Measurements from ENCODE around the gene HBG2. TPM values are rescaled to one million over a fixed set of nuclear protein-coding genes. Genes with fewer than 3 reads are reported as not detected.

Gene HBG2
- total and polyA plus RNA-seq, 2 donors (not counting 1 experiment from before 2014, with no cell fraction given): 2.6 TPM; not detected in 1

DNA sequence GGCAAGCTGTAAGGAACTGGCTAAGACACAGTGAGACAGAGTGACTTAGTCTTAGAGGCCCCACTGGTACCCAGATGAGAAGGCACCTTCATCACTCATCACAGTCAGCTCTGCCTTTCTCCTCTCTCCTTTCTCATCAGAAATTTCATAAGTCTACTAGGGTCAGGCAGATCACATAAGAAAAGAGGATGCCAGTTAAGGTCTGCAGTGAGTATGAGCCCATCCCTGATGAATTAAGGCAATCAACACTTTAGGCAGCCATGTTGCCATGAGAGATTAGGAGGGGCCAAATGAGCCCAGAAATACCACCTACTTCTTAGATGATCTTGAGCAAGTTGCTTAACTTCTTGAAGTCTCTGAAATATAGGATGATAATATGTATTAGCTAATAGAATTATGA lies 27.0 kb upstream of the HBG2 start:
- H3K27me3 ChIP-seq (ENCODE audit: control insufficient read depth, insufficient read depth, low read length): no peaks in the 10 kb centered on the region
- no peak overlapping the region for H3K4me3 ChIP-seq (replicated peaks in 1 of 4; ENCODE audit: control extremely low read depth in 1 of 4, insufficient read depth in 1 of 4, low read depth in 3 of 4, low read length in 4 of 4)
- no peak overlapping the region for H3K4me2 ChIP-seq (ENCODE audit: extremely low read depth, insufficient read depth, low read length)
- H3K4me1 ChIP-seq (ENCODE audit: control insufficient read depth, extremely low read depth, insufficient read depth, low read length): peaks cover 14% of the 10 kb centered on the region
- no peak overlapping the region for H3K9ac ChIP-seq (ENCODE audit: insufficient read depth, low read length)
- no peak overlapping the region for H2AFZ ChIP-seq (ENCODE audit: low read length)
- TF ChIP-seq EZH2 (IDR thresholded peaks at IDR 0.05; ENCODE audit: low read length, missing control alignments): no peak
- TF ChIP-seq, protein P1, sequence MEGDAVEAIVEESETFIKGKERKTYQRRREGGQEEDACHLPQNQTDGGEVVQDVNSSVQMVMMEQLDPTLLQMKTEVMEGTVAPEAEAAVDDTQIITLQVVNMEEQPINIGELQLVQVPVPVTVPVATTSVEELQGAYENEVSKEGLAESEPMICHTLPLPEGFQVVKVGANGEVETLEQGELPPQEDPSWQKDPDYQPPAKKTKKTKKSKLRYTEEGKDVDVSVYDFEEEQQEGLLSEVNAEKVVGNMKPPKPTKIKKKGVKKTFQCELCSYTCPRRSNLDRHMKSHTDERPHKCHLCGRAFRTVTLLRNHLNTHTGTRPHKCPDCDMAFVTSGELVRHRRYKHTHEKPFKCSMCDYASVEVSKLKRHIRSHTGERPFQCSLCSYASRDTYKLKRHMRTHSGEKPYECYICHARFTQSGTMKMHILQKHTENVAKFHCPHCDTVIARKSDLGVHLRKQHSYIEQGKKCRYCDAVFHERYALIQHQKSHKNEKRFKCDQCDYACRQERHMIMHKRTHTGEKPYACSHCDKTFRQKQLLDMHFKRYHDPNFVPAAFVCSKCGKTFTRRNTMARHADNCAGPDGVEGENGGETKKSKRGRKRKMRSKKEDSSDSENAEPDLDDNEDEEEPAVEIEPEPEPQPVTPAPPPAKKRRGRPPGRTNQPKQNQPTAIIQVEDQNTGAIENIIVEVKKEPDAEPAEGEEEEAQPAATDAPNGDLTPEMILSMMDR (conservative IDR thresholded peaks at IDR 0.05 in 1 of 2, IDR thresholded peaks at IDR 0.05 in 1 of 2; ENCODE audit: low read depth in 1 of 2, low read length in 2 of 2): no peak
- DNase-seq (ENCODE audit: low read depth in 2 of 2): no peak
- H4K20me1 ChIP-seq (ENCODE audit: control insufficient read depth, extremely low read depth, insufficient read depth, low read length): no peaks in the 10 kb centered on the region
- no peaks in the 10 kb centered on the region for H3K9me3 ChIP-seq (ENCODE audit: control insufficient read depth, insufficient read depth, low read depth, low read length)
- H3K79me2 ChIP-seq (ENCODE audit: control insufficient read depth, insufficient read depth, low read length): no peaks in the 10 kb centered on the region
- peak overlapping the region; percentile 59 for H3K27ac ChIP-seq (ENCODE audit: insufficient read depth, low read length)
- no peaks in the 10 kb centered on the region for H3K36me3 ChIP-seq (ENCODE audit: control insufficient read depth, insufficient read depth, low read length)

DNA sequence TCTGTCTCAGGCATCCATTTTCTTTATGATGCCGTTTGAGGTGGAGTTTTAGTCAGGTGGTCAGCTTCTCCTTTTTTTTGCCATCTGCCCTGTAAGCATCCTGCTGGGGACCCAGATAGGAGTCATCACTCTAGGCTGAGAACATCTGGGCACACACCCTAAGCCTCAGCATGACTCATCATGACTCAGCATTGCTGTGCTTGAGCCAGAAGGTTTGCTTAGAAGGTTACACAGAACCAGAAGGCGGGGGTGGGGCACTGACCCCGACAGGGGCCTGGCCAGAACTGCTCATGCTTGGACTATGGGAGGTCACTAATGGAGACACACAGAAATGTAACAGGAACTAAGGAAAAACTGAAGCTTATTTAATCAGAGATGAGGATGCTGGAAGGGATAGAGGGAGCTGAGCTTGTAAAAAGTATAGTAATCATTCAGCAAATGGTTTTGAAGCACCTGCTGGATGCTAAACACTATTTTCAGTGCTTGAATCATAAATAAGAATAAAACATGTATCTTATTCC lies 26.1 kb upstream of the HBG2 start:
- H2AFZ ChIP-seq (ENCODE audit: low read length): no peak overlapping the region
- H3K9me3 ChIP-seq (ENCODE audit: control insufficient read depth, insufficient read depth, low read depth, low read length): no peaks in the 10 kb centered on the region
- H3K4me2 ChIP-seq (ENCODE audit: extremely low read depth, insufficient read depth, low read length): no peak overlapping the region
- peak; percentile 98 to 100 for DNase-seq (ENCODE audit: low read depth in 2 of 2)
- H4K20me1 ChIP-seq (ENCODE audit: control insufficient read depth, extremely low read depth, insufficient read depth, low read length): no peaks in the 10 kb centered on the region
- H3K4me3 ChIP-seq (replicated peaks in 1 of 4; ENCODE audit: control extremely low read depth in 1 of 4, insufficient read depth in 1 of 4, low read depth in 3 of 4, low read length in 4 of 4): no peak overlapping the region
- no peak overlapping the region for H3K9ac ChIP-seq (ENCODE audit: insufficient read depth, low read length)
- peaks cover 14% of the 10 kb centered on the region for H3K4me1 ChIP-seq (ENCODE audit: control insufficient read depth, extremely low read depth, insufficient read depth, low read length)
- TF ChIP-seq, protein P1 (conservative IDR thresholded peaks at IDR 0.05 in 1 of 2, IDR thresholded peaks at IDR 0.05 in 1 of 2; ENCODE audit: low read depth in 1 of 2, low read length in 2 of 2): no peak
- no peak for TF ChIP-seq EZH2 (IDR thresholded peaks at IDR 0.05; ENCODE audit: low read length, missing control alignments)
- peak overlapping the region; percentile 59 for H3K27ac ChIP-seq (ENCODE audit: insufficient read depth, low read length)
- H3K27me3 ChIP-seq (ENCODE audit: control insufficient read depth, insufficient read depth, low read length): no peaks in the 10 kb centered on the region
- H3K36me3 ChIP-seq (ENCODE audit: control insufficient read depth, insufficient read depth, low read length): no peaks in the 10 kb centered on the region
- no peaks in the 10 kb centered on the region for H3K79me2 ChIP-seq (ENCODE audit: control insufficient read depth, insufficient read depth, low read length)

DNA sequence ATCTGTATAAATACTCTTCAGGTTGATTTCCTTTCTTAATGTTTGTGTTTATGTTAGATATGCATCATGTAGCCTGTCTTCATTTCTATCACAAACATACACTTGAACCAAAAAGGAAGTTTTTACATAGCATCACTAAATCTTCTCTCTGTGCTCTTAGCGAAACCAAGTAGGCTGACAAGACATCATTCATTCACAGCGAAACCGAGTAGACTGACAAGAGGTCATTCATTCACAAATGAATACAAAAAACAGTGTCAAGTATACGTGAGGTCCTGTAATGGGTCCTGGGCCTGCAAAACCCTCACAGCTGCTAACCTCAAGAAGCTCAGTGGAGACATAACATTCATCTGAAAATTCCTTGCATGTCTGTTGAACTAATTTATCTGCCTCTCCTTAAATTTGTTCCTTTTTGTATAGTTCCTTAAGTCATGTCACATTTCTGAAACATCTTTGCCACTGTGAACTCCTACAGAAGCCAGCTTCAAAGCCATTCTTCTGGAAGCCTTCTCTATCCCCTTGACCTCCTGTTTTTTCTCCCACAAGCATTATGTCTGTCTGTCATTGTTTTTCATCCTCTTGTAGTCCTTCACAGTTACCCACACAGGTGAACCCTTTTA lies 25.0 kb upstream of the HBG2 start:
- Histone ChIP-seq H3K4me2 (ENCODE audit: extremely low read depth, insufficient read depth, low read length) (no peak overlapping the region), H3K27ac (ENCODE audit: insufficient read depth, low read length) (peak overlapping the region; percentile 59), H3K9me3 (ENCODE audit: control insufficient read depth, insufficient read depth, low read depth, low read length) (no peaks in the 10 kb centered on the region), H3K4me1 (ENCODE audit: control insufficient read depth, extremely low read depth, insufficient read depth, low read length) (peaks cover 15% of the 10 kb centered on the region), H3K4me3 (replicated peaks in 1 of 4; ENCODE audit: control extremely low read depth in 1 of 4, insufficient read depth in 1 of 4, low read depth in 3 of 4, low read length in 4 of 4) (no peak overlapping the region), H3K9ac (ENCODE audit: insufficient read depth, low read length) (no peak overlapping the region), H2AFZ (ENCODE audit: low read length) (peak overlapping the region; percentile 30), H3K27me3 (ENCODE audit: control insufficient read depth, insufficient read depth, low read length) (no peaks in the 10 kb centered on the region), H3K36me3 (ENCODE audit: control insufficient read depth, insufficient read depth, low read length) (no peaks in the 10 kb centered on the region), H3K79me2 (ENCODE audit: control insufficient read depth, insufficient read depth, low read length) (no peaks in the 10 kb centered on the region), H4K20me1 (ENCODE audit: control insufficient read depth, extremely low read depth, insufficient read depth, low read length) (no peaks in the 10 kb centered on the region)
- DNase-seq (ENCODE audit: low read depth in 2 of 2): no peak
- no peak for TF ChIP-seq EZH2 (IDR thresholded peaks at IDR 0.05; ENCODE audit: low read length, missing control alignments)
- TF ChIP-seq, protein P1 (conservative IDR thresholded peaks at IDR 0.05 in 1 of 2, IDR thresholded peaks at IDR 0.05 in 1 of 2; ENCODE audit: low read depth in 1 of 2, low read length in 2 of 2): no peak
